Fibroblast of the aortic adventitia (primary cell): Measurements from ENCODE around the gene RAB31. TPM values are rescaled to one million over a fixed set of nuclear protein-coding genes. Genes with fewer than 3 reads are reported as not detected.

ENCODE experiments used
- DNase-seq: peaks from one replicate; pipeline ENCODE4 v3.0.0-alpha.2; 2010; ENCODE audit warnings: low read depth
- H3K4me3 ChIP-seq: 2 replicates; pipeline ENCODE4 v1.5.1; 2011; ENCODE audit warnings: low read depth, mild to moderate bottlenecking, control low read depth, low read length, moderate library complexity
- CTCF ChIP-seq: IDR thresholded peaks from 2 replicates; pipeline ENCODE4 v1.5.1; 2011; ENCODE audit warnings: mild to moderate bottlenecking, low read length, control low read depth, inconsistent platforms; ENCODE audit not compliant: insufficient read depth
- total RNA-seq: library from RNA; depleted of rRNA; stranded (reverse); fragments of >200 nt; gene quantifications from 2 replicates; pipeline ENCODE4 v1.2.3, GENCODE V29; 2012; ENCODE audit warnings: low replicate concordance

The RAB31 gene
- total RNA-seq, 1 donor, result 90.4 TPM

- no peak overlapping the region for H3K4me3 ChIP-seq
- TF ChIP-seq CTCF, result peak; percentile 56
- DNase-seq, result no peak
Observed at GRCh38 chr18:9792565-9793245, 84.6 kb downstream of the RAB31 start.

- no peak for DNase-seq
- no peak overlapping the region for H3K4me3 ChIP-seq
- TF ChIP-seq CTCF, result no peak
Observed at GRCh38 chr18:9796011-9796410, 87.9 kb downstream of the RAB31 start.

GRCh38 chr18:9796935-9797549 is 88.9 kb downstream of the RAB31 start:
- no peak overlapping the region for H3K4me3 ChIP-seq
- TF ChIP-seq CTCF, result no peak
- peak; percentile 18 for DNase-seq

GRCh38 chr18:9802175-9803062 is 94.3 kb downstream of the RAB31 start:
- H3K4me3 ChIP-seq, result no peak overlapping the region
- DNase-seq, result no peak
- no peak for TF ChIP-seq CTCF

GRCh38 chr18:9803063-9803697 is 95.1 kb downstream of the RAB31 start:
- no peak for TF ChIP-seq CTCF
- peak; percentile 42 for DNase-seq
- no peak overlapping the region for H3K4me3 ChIP-seq

- H3K4me3 ChIP-seq, result no peak overlapping the region
- no peak for DNase-seq
- no peak for TF ChIP-seq CTCF
Observed at GRCh38 chr18:9803698-9804516, 95.8 kb downstream of the RAB31 start.
